NCI-H146 treated with DMSO at 0.1 percent for 48 hours (cell line): Measurements from ENCODE around the gene AHRR.
"Not testable (repeated sequence)": the region's sequence is repeated elsewhere in the genome, so short reads cannot be mapped to it uniquely, and the experiment has no call there.

Source experiments
- DNase-seq: peaks from one replicate; lab custom pipeline; 2025; ENCODE audit not compliant: unreplicated experiment; lab: John Stamatoyannopoulos, UW

AHRR gene

GRCh38 chr5:362978-363765, 41.7 kb downstream of the AHRR start:
- DNase-seq: no peak

GRCh38 chr5:364497-364896, 43.0 kb downstream of the AHRR start:
- no peak for DNase-seq

- DNase-seq: no peak
Measured at GRCh38 chr5:366541-367357, 45.2 kb downstream of the AHRR start.

GRCh38 chr5:367358-368130, 46.0 kb downstream of the AHRR start:
- no peak for DNase-seq

- no peak for DNase-seq
Measured at GRCh38 chr5:368183-369084, 46.9 kb downstream of the AHRR start.

- DNase-seq: no peak
Measured at GRCh38 chr5:369151-369868, 47.8 kb downstream of the AHRR start.

GRCh38 chr5:369869-370236, 48.3 kb downstream of the AHRR start:
- not testable (repeated sequence) for DNase-seq

- no peak for DNase-seq
Measured at GRCh38 chr5:370311-370958, 48.9 kb downstream of the AHRR start.

- DNase-seq: no peak
Measured at GRCh38 chr5:370959-371810, 49.7 kb downstream of the AHRR start.

GRCh38 chr5:371811-372555, 50.5 kb downstream of the AHRR start:
- DNase-seq: no peak

GRCh38 chr5:372556-372995, 51.1 kb downstream of the AHRR start:
- DNase-seq: no peak

GRCh38 chr5:372996-373709, 51.6 kb downstream of the AHRR start:
- no peak for DNase-seq

GRCh38 chr5:373710-374602, 52.4 kb downstream of the AHRR start:
- peak; percentile 43 for DNase-seq

GRCh38 chr5:374631-375335, 53.3 kb downstream of the AHRR start:
- no peak for DNase-seq

GRCh38 chr5:375336-375920, 53.9 kb downstream of the AHRR start:
- DNase-seq: no peak
